GM10266 (cell line): Measurements from ENCODE around the gene LLCFC1.

Experiments used
- DNase-seq: peaks from one replicate; pipeline ENCODE4 v3.0.0; 2012; ENCODE audit errors: extremely low spot score
- TF ChIP-seq, protein P1 (sequence below): IDR thresholded peaks from 2 replicates; pipeline ENCODE4 v1.5.1; 2012; ENCODE audit warnings: mild to moderate bottlenecking, low read depth; ENCODE audit not compliant: control insufficient read depth, insufficient read depth; ENCODE audit errors: missing control alignments

Gene LLCFC1

DNA sequence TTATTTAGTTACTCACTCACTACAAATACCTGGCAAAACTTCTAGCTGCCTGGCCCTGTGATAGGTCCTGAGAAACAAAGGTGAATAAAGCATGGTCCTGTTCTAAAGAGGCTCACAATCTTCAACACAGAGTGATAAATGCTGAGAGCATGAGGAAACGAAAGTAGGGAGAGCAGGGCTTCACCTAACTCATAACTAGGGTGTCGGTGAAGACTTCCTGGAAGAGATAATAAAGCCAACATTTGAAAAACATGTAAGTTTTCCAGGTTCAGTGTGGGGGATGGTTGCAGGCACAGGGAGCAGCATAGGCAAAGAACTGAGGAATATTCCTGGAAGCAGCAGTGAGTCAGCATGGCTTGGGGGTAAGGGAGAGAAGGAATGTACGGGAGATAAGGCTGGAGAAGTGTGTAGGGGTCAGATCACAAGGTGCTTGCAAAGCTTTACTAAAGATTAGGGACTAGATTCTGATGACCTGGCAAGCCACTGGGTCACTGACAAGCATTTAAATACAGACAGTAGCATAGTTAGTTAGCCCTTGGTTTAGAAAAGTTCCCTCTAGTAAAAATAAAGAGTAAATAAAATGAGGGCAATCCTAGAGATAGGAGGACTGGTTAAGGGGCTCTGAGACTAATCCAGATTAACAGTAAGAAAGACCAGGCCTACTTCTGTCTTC lies 17.8 kb downstream of the LLCFC1 start:
- TF ChIP-seq, protein P1, sequence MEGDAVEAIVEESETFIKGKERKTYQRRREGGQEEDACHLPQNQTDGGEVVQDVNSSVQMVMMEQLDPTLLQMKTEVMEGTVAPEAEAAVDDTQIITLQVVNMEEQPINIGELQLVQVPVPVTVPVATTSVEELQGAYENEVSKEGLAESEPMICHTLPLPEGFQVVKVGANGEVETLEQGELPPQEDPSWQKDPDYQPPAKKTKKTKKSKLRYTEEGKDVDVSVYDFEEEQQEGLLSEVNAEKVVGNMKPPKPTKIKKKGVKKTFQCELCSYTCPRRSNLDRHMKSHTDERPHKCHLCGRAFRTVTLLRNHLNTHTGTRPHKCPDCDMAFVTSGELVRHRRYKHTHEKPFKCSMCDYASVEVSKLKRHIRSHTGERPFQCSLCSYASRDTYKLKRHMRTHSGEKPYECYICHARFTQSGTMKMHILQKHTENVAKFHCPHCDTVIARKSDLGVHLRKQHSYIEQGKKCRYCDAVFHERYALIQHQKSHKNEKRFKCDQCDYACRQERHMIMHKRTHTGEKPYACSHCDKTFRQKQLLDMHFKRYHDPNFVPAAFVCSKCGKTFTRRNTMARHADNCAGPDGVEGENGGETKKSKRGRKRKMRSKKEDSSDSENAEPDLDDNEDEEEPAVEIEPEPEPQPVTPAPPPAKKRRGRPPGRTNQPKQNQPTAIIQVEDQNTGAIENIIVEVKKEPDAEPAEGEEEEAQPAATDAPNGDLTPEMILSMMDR: no peak
- DNase-seq: no peak

DNA sequence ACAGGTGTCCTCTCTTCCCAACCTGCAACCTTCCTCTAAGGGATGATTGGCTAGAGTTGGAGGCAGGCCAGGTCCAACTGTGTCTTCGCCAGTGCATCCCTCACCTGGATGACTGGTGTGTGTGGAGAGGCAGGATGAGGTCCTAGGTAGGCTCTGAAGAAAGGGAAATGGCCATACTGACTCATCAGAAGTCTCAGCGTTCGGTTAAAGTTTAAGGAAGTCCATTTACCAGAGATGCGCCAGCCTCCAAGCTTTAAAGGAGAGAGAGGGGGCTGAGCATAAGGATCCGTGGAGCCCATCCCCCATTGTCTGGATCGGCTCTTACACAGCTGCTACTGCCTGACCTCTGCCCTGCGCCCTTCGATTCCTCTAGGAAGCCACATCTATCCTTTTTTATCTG lies 18.4 kb downstream of the LLCFC1 start:
- no peak for DNase-seq
- TF ChIP-seq, protein P1: no peak

DNA sequence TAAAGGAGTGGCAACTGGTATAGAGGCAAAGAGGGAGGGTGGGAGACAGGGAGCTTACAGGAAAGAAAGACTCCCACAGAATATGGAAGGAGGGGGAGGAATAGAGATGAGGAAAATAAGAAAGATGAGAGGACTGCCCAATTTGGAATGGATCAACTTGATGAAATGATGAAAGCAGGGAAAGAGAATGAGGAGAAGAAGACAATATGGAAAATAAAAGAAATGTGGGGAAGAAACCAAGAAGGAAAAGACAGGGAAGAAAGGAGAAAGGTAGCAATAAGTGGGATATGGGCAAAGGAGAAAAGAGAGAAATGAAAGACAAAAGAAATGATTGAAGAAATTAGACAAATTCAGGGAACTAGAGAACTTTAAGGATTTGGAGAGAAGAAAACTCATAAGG lies 19.9 kb downstream of the LLCFC1 start:
- TF ChIP-seq, protein P1: no peak

DNA sequence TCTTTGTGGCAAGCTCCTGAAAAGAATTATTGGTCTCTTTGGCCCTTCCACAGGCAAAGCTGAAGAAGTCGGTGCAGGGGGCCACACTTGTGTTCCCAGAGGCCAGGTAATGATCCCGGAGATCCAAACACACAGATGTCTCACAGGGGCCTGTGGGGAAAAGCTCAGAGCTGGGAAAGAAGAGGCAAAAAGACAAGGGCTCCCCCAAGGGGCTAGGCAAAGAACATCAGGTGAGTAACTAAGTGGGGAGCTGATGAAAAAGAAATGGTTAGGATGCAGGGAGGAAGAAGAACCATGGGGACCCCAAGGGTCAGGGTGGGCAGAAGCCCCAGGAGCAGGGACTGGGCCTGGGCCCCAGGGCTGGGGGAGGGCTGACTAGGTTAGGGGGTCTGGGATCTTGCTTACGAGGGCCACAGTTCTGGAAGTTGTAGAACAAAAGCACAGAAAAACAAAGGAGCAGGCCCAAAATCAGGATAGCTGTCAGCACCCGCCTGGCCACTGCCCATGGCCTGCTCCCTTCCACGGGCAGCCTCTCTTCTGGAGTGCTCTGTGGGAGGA lies 21.8 kb downstream of the LLCFC1 start:
- DNase-seq: no peak
- TF ChIP-seq, protein P1: no peak

More for the DNA sequence above, 19.9 kb downstream of the LLCFC1 start:
- no peak for DNase-seq

DNA sequence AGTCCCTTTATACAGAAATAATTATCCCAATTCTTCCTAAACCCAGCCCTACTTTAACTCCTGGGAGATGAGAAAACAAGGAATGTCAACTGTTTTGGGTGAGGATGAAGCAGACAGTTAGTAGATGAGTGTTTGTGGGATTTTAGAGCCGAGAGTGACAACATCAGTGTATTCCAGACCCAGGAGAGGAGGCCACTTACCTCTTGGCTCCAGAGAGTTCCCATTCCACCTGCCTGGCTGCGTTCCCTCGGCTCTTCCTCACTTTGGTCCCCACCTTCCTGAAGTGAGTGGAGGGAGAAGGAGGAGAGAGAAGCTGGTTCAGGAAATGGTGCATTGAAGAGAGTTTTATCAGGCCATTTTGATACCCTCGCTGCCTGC lies 22.3 kb downstream of the LLCFC1 start:
- no peak for DNase-seq
- TF ChIP-seq, protein P1: no peak

DNA sequence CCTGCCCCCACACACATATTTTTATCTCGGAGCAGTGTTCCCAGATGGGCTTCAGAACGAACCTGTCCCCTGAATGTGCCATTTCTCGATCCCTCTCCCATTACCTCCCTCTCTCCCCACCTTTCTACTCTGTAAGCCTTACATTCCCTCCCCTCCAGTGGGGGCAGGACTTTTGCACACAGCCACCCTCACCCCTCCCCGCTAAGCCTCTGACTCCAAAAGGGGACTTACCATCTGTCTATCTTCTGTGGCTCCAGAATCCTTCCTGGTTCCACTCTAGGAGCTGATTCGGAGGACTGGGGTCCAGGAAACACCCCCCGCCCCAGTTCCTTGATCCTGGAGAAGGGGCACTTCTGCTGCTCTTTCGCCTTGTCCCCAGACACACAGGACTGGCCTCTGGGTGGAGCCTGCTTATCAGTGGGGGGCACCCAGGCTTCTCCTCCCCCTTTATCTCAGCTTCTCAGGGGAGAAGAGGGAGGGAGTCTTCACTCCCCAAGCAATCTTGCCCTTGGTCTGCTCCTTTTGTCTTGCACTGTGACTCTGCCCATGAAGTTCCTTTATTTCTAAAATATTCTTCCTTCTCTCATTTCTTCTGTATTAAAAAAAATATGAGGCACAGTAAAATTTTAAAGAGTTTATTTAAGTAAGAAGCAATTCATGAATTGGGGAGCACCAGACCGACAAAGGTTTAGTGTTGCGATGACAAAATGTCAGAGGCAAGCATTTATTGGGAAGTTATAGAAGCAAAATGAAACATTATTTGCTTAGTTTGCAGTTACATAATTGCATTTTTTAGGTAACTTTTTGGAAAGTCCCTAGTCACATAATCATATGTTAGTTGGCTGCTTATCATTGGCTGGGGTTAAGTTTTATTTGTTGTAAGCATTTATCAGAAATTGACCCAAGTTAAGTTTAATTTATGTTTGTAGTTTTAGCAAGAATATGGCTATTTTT lies 23.0 kb downstream of the LLCFC1 start, which contains the start of gene KEL:
TSS of gene KEL (minus strand) at position 391 of the 954 bp plus-strand sequence. CDS start at position 234, 157 bp downstream.
- DNase-seq: no peak
- TF ChIP-seq, protein P1: no peak

DNA sequence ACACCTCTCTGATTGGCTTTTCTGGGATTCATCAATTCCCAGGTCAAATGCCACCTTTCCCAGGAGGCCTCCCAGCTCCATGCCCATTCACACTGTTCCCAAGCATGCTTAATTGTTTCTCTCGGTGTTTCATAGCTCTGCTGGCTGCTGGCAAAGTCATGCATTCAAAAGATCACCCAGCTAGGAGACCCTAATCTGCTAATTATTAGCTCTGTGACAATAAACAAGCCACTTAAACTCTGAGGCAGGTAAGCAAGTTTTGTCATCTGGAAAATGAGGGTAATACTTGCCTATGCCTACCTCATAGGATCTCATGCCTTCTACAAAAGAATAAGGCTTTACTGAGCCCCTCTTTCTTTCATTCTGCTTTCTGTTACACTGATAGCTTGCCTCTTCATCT lies 23.7 kb downstream of the LLCFC1 start:
- TF ChIP-seq, protein P1: no peak
- no peak for DNase-seq
